Fibroblast of skin of scalp (primary cell): ENCODE measurements around the gene C10orf143.
"Not testable (repeated sequence)": the region's sequence is repeated elsewhere in the genome, so short reads cannot be mapped to it uniquely, and the experiment has no call there.

Experiments
- DNase-seq: peaks from one replicate; pipeline ENCODE4 v3.0.0-alpha.2; 2013

The C10orf143 gene

GRCh38 chr10:130111113-130111851 is 652 bp upstream of the C10orf143 start:
- DNase-seq: peak; percentile 98

- DNase-seq: peak; percentile 89
Measured at GRCh38 chr10:130109796-130110245, 809 bp downstream of the C10orf143 start.

- DNase-seq: no peak
Measured at GRCh38 chr10:130108934-130109604, 1.6 kb downstream of the C10orf143 start.

- DNase-seq: not testable (repeated sequence)
Measured at GRCh38 chr10:130108146-130108545, 2.5 kb downstream of the C10orf143 start.

- DNase-seq: no peak
Measured at GRCh38 chr10:130105724-130106123, 4.9 kb downstream of the C10orf143 start.

- no peak for DNase-seq
Measured at GRCh38 chr10:130099344-130099743, 11.3 kb downstream of the C10orf143 start.

GRCh38 chr10:130090565-130090964 is 20.1 kb downstream of the C10orf143 start:
- not testable (repeated sequence) for DNase-seq

- no peak for DNase-seq
Measured at GRCh38 chr10:130080461-130080814, 30.2 kb downstream of the C10orf143 start.

GRCh38 chr10:130079614-130080460 is 30.8 kb downstream of the C10orf143 start:
- no peak for DNase-seq

GRCh38 chr10:130078120-130078519 is 32.5 kb downstream of the C10orf143 start:
- peak; percentile 15 for DNase-seq

- no peak for DNase-seq
Measured at GRCh38 chr10:130076681-130077080, 33.9 kb downstream of the C10orf143 start.

- no peak for DNase-seq
Measured at GRCh38 chr10:130074639-130075038, 36.0 kb downstream of the C10orf143 start.

GRCh38 chr10:130073912-130074311 is 36.7 kb downstream of the C10orf143 start:
- no peak for DNase-seq

- DNase-seq: no peak
Measured at GRCh38 chr10:130072247-130072646, 38.4 kb downstream of the C10orf143 start.

GRCh38 chr10:130067893-130068292 is 42.7 kb downstream of the C10orf143 start:
- DNase-seq: no peak

GRCh38 chr10:130066743-130067142 is 43.9 kb downstream of the C10orf143 start:
- DNase-seq: no peak

GRCh38 chr10:130065251-130065650 is 45.4 kb downstream of the C10orf143 start:
- no peak for DNase-seq

- DNase-seq: no peak
Measured at GRCh38 chr10:130064783-130065182, 45.8 kb downstream of the C10orf143 start.

- DNase-seq: no peak
Measured at GRCh38 chr10:130062976-130063375, 47.7 kb downstream of the C10orf143 start.

GRCh38 chr10:130062201-130062600 is 48.4 kb downstream of the C10orf143 start:
- DNase-seq: no peak

- DNase-seq: no peak
Measured at GRCh38 chr10:130061760-130062159, 48.9 kb downstream of the C10orf143 start.

- DNase-seq: no peak
Measured at GRCh38 chr10:130054021-130054420, 56.6 kb downstream of the C10orf143 start.

- DNase-seq: peak; percentile 63
Measured at GRCh38 chr10:130053561-130053960, 57.1 kb downstream of the C10orf143 start.
